B cell (primary cell): ENCODE measurements around the gene AP1M1. TPM values are rescaled to one million over a fixed set of nuclear protein-coding genes. Genes with fewer than 3 reads are reported as not detected.
A peak's percentile ranks its signal among the peaks of the same experiment; 100 is the strongest.

Source experiments
- ATAC-seq: fragments of 200-7000 bp; cut with Tn5 transposase; one replicate; pipeline ENCODE4 v1.10.0; 2021; ENCODE audit warnings: low read depth, mild to moderate bottlenecking, moderate number of reproducible peaks, moderate library complexity
- CTCF ChIA-PET: fragments of 350-600 bp; sonication (Branson Sonifier 250); formaldehyde crosslinking; loops from one replicate; lab custom pipeline; 2021; ENCODE audit warnings: antibody characterized with exemption, inconsistent platforms; lab: Charles Lee
- POLR2A ChIA-PET: fragments of 350-600 bp; sonication (Branson Sonifier 250); formaldehyde crosslinking; loops from one replicate; lab custom pipeline; 2021; ENCODE audit warnings: antibody characterized with exemption; lab: Charles Lee
- DNase-seq: peaks from one replicate; pipeline ENCODE4 v3.0.0; 2013
- H2AFZ ChIP-seq: 2 replicates; pipeline ENCODE4 v1.6.1; 2012; ENCODE audit warnings: mild to moderate bottlenecking, low read depth, low read length; ENCODE audit not compliant: insufficient read depth, poor library complexity, severe bottlenecking
- H3K27ac ChIP-seq, 2 donors: 1 replicate in 1 of 2; 2 replicates in 1 of 2; pipeline ENCODE4 v1.5.1; 2012 to 2013; ENCODE audit warnings: low read length in 2 of 2, mild to moderate bottlenecking in 2 of 2, moderate library complexity in 1 of 2
- H3K27me3 ChIP-seq, 4 experiments: fragments of 200-600 bp in 1 of 4; sonication (generic) in 1 of 4; replicated peaks in 1 of 4; 1 replicate in 2 of 4; 2 replicates in 2 of 4; pipeline versions ENCODE4 v1.6.1 to v1.7.0; 2013 to 2016; ENCODE audit warnings: low read length in 3 of 4, mild to moderate bottlenecking in 2 of 4, mixed read lengths in 1 of 4, moderate library complexity in 1 of 4; ENCODE audit not compliant: insufficient read depth in 4 of 4, control insufficient read depth in 3 of 4; ENCODE audit errors: control extremely low read depth in 1 of 4
- H3K36me3 ChIP-seq, 2 experiments: replicated peaks in 1 of 2; 1 replicate in 1 of 2; 2 replicates in 1 of 2; pipeline versions ENCODE4 v1.6.1 to v1.7.1; 2013; ENCODE audit warnings: low read length in 1 of 2; ENCODE audit not compliant: insufficient read depth in 2 of 2, control insufficient read depth in 1 of 2; ENCODE audit errors: control extremely low read depth in 1 of 2, extremely low read depth in 1 of 2
- H3K4me1 ChIP-seq, 2 donors: fragments of 200-600 bp in 1 of 2; sonication (generic) in 1 of 2; 1 replicate in 1 of 2; 2 replicates in 1 of 2; pipeline versions ENCODE4 v1.5.1 to v1.6.1; 2013 to 2017; ENCODE audit warnings: low read length in 2 of 2; ENCODE audit not compliant: control insufficient read depth in 2 of 2, insufficient read depth in 2 of 2
- H3K4me2 ChIP-seq: replicated peaks from 2 replicates; pipeline ENCODE3; 2012; ENCODE audit warnings: mild to moderate bottlenecking, low read depth, low read length; ENCODE audit not compliant: poor library complexity, severe bottlenecking
- H3K4me3 ChIP-seq, 5 experiments: fragments of 200-600 bp in 1 of 5; sonication (generic) in 1 of 5; 1 replicate in 3 of 5; 2 replicates in 2 of 5; pipeline versions ENCODE4 v1.5.1 to v1.7.0; 2011 to 2016; ENCODE audit warnings: low read length in 4 of 5, mild to moderate bottlenecking in 4 of 5, low read depth in 2 of 5, control low read depth in 1 of 5, moderate library complexity in 1 of 5; ENCODE audit not compliant: insufficient read depth in 1 of 5; ENCODE audit errors: control extremely low read depth in 1 of 5, extremely low read depth in 1 of 5
- H3K79me2 ChIP-seq: fragments of 200-600 bp; sonication (generic); one replicate; pipeline ENCODE4 v1.6.0; 2016; ENCODE audit warnings: low read length; ENCODE audit not compliant: control insufficient read depth, insufficient read depth
- H3K9ac ChIP-seq: fragments of 200-600 bp; sonication (generic); 2 replicates; pipeline ENCODE4 v1.6.1; 2017; ENCODE audit warnings: mild to moderate bottlenecking, low read length, moderate library complexity
- H3K9me3 ChIP-seq, 3 donors: one replicate each; pipeline versions ENCODE4 v1.6.1 to v1.7.1; 2013; ENCODE audit warnings: low read length in 2 of 3; ENCODE audit not compliant: control insufficient read depth in 2 of 3, insufficient read depth in 1 of 3; ENCODE audit errors: control extremely low read depth in 1 of 3
- H4K20me1 ChIP-seq: 2 replicates; pipeline ENCODE4 v1.6.0; 2012; ENCODE audit warnings: mild to moderate bottlenecking, low read length; ENCODE audit not compliant: insufficient read depth, control insufficient read depth, poor library complexity, severe bottlenecking
- H3K27ac Mint-ChIP-seq: one replicate; pipeline ENCODE4 v1.8.0; 2021; ENCODE audit warnings: mixed read lengths
- H3K27me3 Mint-ChIP-seq: one replicate; pipeline ENCODE4 v1.8.0; 2021; ENCODE audit warnings: mixed read lengths
- H3K4me1 Mint-ChIP-seq: one replicate; pipeline ENCODE4 v1.8.0; 2021; ENCODE audit warnings: mixed read lengths
- H3K4me3 Mint-ChIP-seq: one replicate; pipeline ENCODE4 v1.8.0; 2021; ENCODE audit warnings: mixed read lengths
- H3K9me3 Mint-ChIP-seq: one replicate; pipeline ENCODE4 v1.8.0; 2022; ENCODE audit warnings: mixed read lengths; ENCODE audit not compliant: insufficient read depth
- CTCF ChIP-seq: fragments of 200-600 bp; IDR thresholded peaks from one replicate; pipeline ENCODE4 v1.8.0; 2022; ENCODE audit warnings: antibody characterized with exemption, mild to moderate bottlenecking
- EZH2 ChIP-seq: IDR thresholded peaks from 2 replicates; pipeline ENCODE4 v1.6.1; 2012; ENCODE audit warnings: borderline replicate concordance, low read depth, mild to moderate bottlenecking, moderate library complexity, low read length; ENCODE audit not compliant: insufficient read depth, poor library complexity, severe bottlenecking
- WGBS: methylation state at CpG from one replicate; pipeline ENCODE4 v1.1.5; 2013; ENCODE audit warnings: missing lambda C conversion rate; ENCODE audit not compliant: insufficient coverage; 5-methylcytosine and 5-hydroxymethylcytosine counted together
- intact Hi-C: fragments of 100-400 bp; cut with micrococcal nuclease; formaldehyde crosslinking; loops from one replicate; pipeline ENCODE4 v1.10.0; 2022
- polyA plus RNA-seq: library from polyadenylated mRNA; depleted of rRNA; stranded (reverse); fragments of >200 nt; gene quantifications from 2 replicates; pipeline ENCODE4 v1.2.3, GENCODE V29; 2012
- total RNA-seq, 2 donors: library from RNA; stranded (reverse); fragments of 120-200 nt in 1 of 2; gene quantifications; 1 replicate in 1 of 2; 2 replicates in 1 of 2; pipeline versions ENCODE4 v1.2.3 to v1.2.4, GENCODE V29; 2013 to 2022

Gene AP1M1
- total and polyA plus RNA-seq, 2 donors (not counting 1 experiment from before 2014, with no cell fraction given), result 77.8 to 102 TPM

- WGBS, result 100% methylated on average over 3 of the region's 3 CpGs
- ATAC-seq (no peak), DNase-seq (no peak)
- Histone ChIP-seq H3K4me1 (peaks cover 37 to 52% of the 10 kb centered on the region in 2 donors), H3K4me2 (no peak overlapping the region), H4K20me1 (no peaks in the 10 kb centered on the region), H2AFZ (no peak overlapping the region), H3K36me3 (no peaks in the 10 kb centered on the region), H3K9ac (no peak overlapping the region), H3K9me3 (peaks cover 0 to 11% (median 3%) of the 10 kb centered on the region in 3 donors), H3K27me3 (no peaks in the 10 kb centered on the region), H3K27ac (peak overlapping the region in 1 of 2 donors; percentile 73), H3K79me2 (no peaks in the 10 kb centered on the region), H3K4me3 (no peak overlapping the region)
- H3K9me3 Mint-ChIP-seq, result no peaks in the 10 kb centered on the region
- CTCF ChIA-PET, result interaction anchor here (1.0 kb wide), 1 partner anchor 57 kb away, joined by 4 read pairs; no protein-coding TSS in a partner anchor
- POLR2A ChIA-PET, result interaction anchor here (1.2 kb wide), 1 partner anchor 11 kb away, joined by 5 read pairs; no protein-coding TSS in a partner anchor
- H3K27ac Mint-ChIP-seq, result peak overlapping the region; percentile 88
- TF ChIP-seq EZH2 (no peak), CTCF (no peak)
- H3K4me1 Mint-ChIP-seq, result peaks cover 53% of the 10 kb centered on the region
- intact Hi-C loops, result no loop called here
- no peak overlapping the region for H3K4me3 Mint-ChIP-seq
- H3K27me3 Mint-ChIP-seq, result no peaks in the 10 kb centered on the region
Measured at GRCh38 chr19:16265205-16265604, 67.5 kb downstream of the AP1M1 start.

- no peak overlapping the region for H3K4me2 ChIP-seq
- H3K27me3 ChIP-seq, result no peaks in the 10 kb centered on the region
- H3K9ac ChIP-seq, result no peak overlapping the region
- H3K9me3 ChIP-seq, result peaks cover 0 to 7% (median 3%) of the 10 kb centered on the region in 3 donors
- no peaks in the 10 kb centered on the region for H3K36me3 ChIP-seq
- H4K20me1 ChIP-seq, result no peaks in the 10 kb centered on the region
- H3K27me3 Mint-ChIP-seq, result no peaks in the 10 kb centered on the region
- H3K27ac ChIP-seq, result peak overlapping the region in 1 of 2 donors; percentile 73
- POLR2A ChIA-PET, result interaction anchor here (1.2 kb wide), 1 partner anchor 12 kb away, joined by 5 read pairs; no protein-coding TSS in a partner anchor
- no peak overlapping the region for H3K4me3 ChIP-seq
- CTCF ChIA-PET, result interaction anchor here (0.7 kb wide), 1 partner anchor 38 kb away, joined by 4 read pairs; no protein-coding TSS in a partner anchor
- no peaks in the 10 kb centered on the region for H3K9me3 Mint-ChIP-seq
- H3K4me1 Mint-ChIP-seq, result peaks cover 48% of the 10 kb centered on the region
- H3K27ac Mint-ChIP-seq, result peak overlapping the region; percentile 88
- WGBS, result 98% methylated on average over 12 of the region's 14 CpGs
- DNase-seq, result no peak
- no peaks in the 10 kb centered on the region for H3K79me2 ChIP-seq
- intact Hi-C loops, result no loop called here
- peaks cover 29 to 43% of the 10 kb centered on the region in 2 donors for H3K4me1 ChIP-seq
- TF ChIP-seq CTCF, result no peak
- no peak for TF ChIP-seq EZH2
- ATAC-seq, result no peak
- no peak overlapping the region for H2AFZ ChIP-seq
- H3K4me3 Mint-ChIP-seq, result no peak overlapping the region
Measured at GRCh38 chr19:16265890-16266585, 68.3 kb downstream of the AP1M1 start.
